ENCODE measurements around the gene STK11. TPM values are rescaled to one million over a fixed set of nuclear protein-coding genes. Genes with fewer than 3 reads are reported as not detected.

Gene STK11
- total and polyA plus RNA-seq, 2 of the 4 experiments (the other 2 are of a cell fraction): 39.3 to 42.8 TPM

- ChIA-PET CTCF (interaction anchor here (1.6 to 2.0 kb wide), 2 partner anchors 10 to 12 kb away, joined by 5 to 7 read pairs; no protein-coding TSS in a partner anchor), POLR2A (ENCODE audit: unreplicated experiment) (interaction anchor here (1.6 kb wide), 1 partner anchor 12 kb away, joined by 24 read pairs; no protein-coding TSS in a partner anchor)
- peaks cover 73% of the 10 kb centered on the region for H3K36me3 ChIP-seq (ENCODE audit: control insufficient read depth, insufficient read depth, low read length)
- H3K79me1 ChIP-seq (ENCODE audit: low read depth in 1 of 2, low read length in 2 of 2): peaks cover 0 to 46% of the 10 kb centered on the region in 2 experiments; a peak in 2 of 4 replicates
- 90% methylated on average over 20 of the region's 20 CpGs; no CpG with 5 or more reads in 1 of the 2 experiments for WGBS, 2 experiments (ENCODE audit: extremely low coverage in 2 of 2, insufficient read length in 1 of 2)
- peak overlapping the region; percentile 84 for H3K4ac ChIP-seq (ENCODE audit: low read depth, low read length)
- no peak for ATAC-seq (ENCODE audit: low read depth)
- H3K14ac ChIP-seq (replicated peaks; ENCODE audit: low read depth, low read length): peak overlapping the region; percentile 85; the same call in 1 of the 2 replicates
- peak overlapping the region; percentile 99 for H2AK9ac ChIP-seq (replicated peaks; ENCODE audit: low read depth, low read length, poor library complexity)
- H4K91ac ChIP-seq (ENCODE audit: insufficient read depth, low read depth, low read length): peak overlapping the region; percentile 82
- H4K20me1 ChIP-seq (ENCODE audit: insufficient read depth, low read length): peaks cover 94% of the 10 kb centered on the region
- peak overlapping the region; percentile 64 for H2BK120ac ChIP-seq (ENCODE audit: low read depth, low read length)
- H3K23ac ChIP-seq (ENCODE audit: low read depth, low read length): peak overlapping the region; percentile 66
- peak overlapping the region; percentile 46 for H2AFZ ChIP-seq (replicated peaks; ENCODE audit: low read length, poor library complexity)
- peak overlapping the region; percentile 11; the same call in 1 of the 3 replicates for H2BK15ac ChIP-seq (ENCODE audit: low read depth, low read length)
- peak overlapping the region; percentile 99 for H2BK5ac ChIP-seq (ENCODE audit: low read depth, low read length, poor library complexity, severe bottlenecking)
- peaks cover 35% of the 10 kb centered on the region for H3K4me1 ChIP-seq (ENCODE audit: control insufficient read depth, insufficient read depth, low read length)
- BruUV-seq (replicated peaks): no TSS peak
- peak overlapping the region; percentile 65; the same call in 1 of the 2 replicates for H3K18ac ChIP-seq (ENCODE audit: low read depth, low read length)
- no peak for DNase-seq
- peak overlapping the region; percentile 63 to 72; a peak in 3 of 4 replicates for H4K8ac ChIP-seq (ENCODE audit: low read depth in 2 of 2, low read length in 2 of 2)
- 0 out of 2 replicates have a peak overlapping the region, but pooled peaks have one; percentile 20 for H2BK20ac ChIP-seq (ENCODE audit: low read depth, low read length)
- H3K27ac ChIP-seq (ENCODE audit: insufficient read depth, low read length): peak overlapping the region; percentile 99
- H3K27me3 ChIP-seq (ENCODE audit: control insufficient read depth, insufficient read depth, low read length): no peaks in the 10 kb centered on the region
- intact Hi-C loops (cut with micrococcal nuclease) (no loop called here), in situ Hi-C loops (cut with MboI; ENCODE audit: low sequenced_read_pairs) (no loop called here), dilution Hi-C loops (cut with HindIII; ENCODE audit: low sequenced_read_pairs, unreplicated experiment) (no loop called here)
- H3K4me3 ChIP-seq (ENCODE audit: insufficient read depth, low read depth, low read length): no peak overlapping the region
- H3K9me1 ChIP-seq (ENCODE audit: insufficient read depth, low read length): no peaks in the 10 kb centered on the region
- peak overlapping the region; percentile 52; the same call in 1 of the 2 replicates for H3K4me2 ChIP-seq (ENCODE audit: low read depth, low read length)
- peak overlapping the region; percentile 39; the same call in 1 of the 2 replicates for H3K56ac ChIP-seq (ENCODE audit: extremely low read depth, insufficient read depth, low read length)
- peak overlapping the region; percentile 47 for H2AK5ac ChIP-seq (ENCODE audit: low read depth, low read length)
- peak overlapping the region; percentile 38; the same call in 1 of the 2 replicates for H3K9ac ChIP-seq (ENCODE audit: low read depth, low read length)
- H3K9me3 ChIP-seq (ENCODE audit: control insufficient read depth, insufficient read depth, low read length): no peaks in the 10 kb centered on the region
- H4K5ac ChIP-seq (ENCODE audit: low read depth, low read length): peak overlapping the region; percentile 27
- TF ChIP-seq FOS (IDR thresholded peaks at IDR 0.05; ENCODE audit: low read depth, low read length): no peak
- no peak for TF ChIP-seq USF2 (IDR thresholded peaks at IDR 0.05; ENCODE audit: low read depth, low read length)
- no peak for TF ChIP-seq CEBPB (IDR thresholded peaks at IDR 0.05; ENCODE audit: low read depth, low read length)
- no peak for TF ChIP-seq ELK1 (IDR thresholded peaks at IDR 0.05; ENCODE audit: borderline replicate concordance, low read depth, low read length)
- TF ChIP-seq RAD21 (IDR thresholded peaks at IDR 0.05; ENCODE audit: low read length): no peak
- TF ChIP-seq SMC3 (IDR thresholded peaks at IDR 0.05; ENCODE audit: low read depth, low read length): no peak
- no peak for TF ChIP-seq MXI1 (IDR thresholded peaks at IDR 0.05; ENCODE audit: borderline replicate concordance, low read depth, low read length)
- TF ChIP-seq POLR2A (IDR thresholded peaks at IDR 0.05; ENCODE audit: low read depth, low read length): no peak
- no peak for TF ChIP-seq RCOR1 (IDR thresholded peaks at IDR 0.05; ENCODE audit: insufficient replicate concordance, low read length)
- no peak for TF ChIP-seq NFE2L2 (IDR thresholded peaks at IDR 0.05; ENCODE audit: low read depth, low read length)
- no peak for TF ChIP-seq RFX5 (IDR thresholded peaks at IDR 0.05; ENCODE audit: low read depth, low read length)
- TF ChIP-seq CTCF (conservative IDR thresholded peaks at IDR 0.05; ENCODE audit: low read depth, low read length): no peak
- TF ChIP-seq CHD1 (IDR thresholded peaks at IDR 0.05; ENCODE audit: low read depth, low read length): no peak
- no peak for TF ChIP-seq MAZ (IDR thresholded peaks at IDR 0.05; ENCODE audit: borderline replicate concordance, low read depth, low read length)
Observed at GRCh38 chr19:1254530-1255185, 49.1 kb downstream of the STK11 start.

All from IMR-90 (cell line).